Uterus (tissue), 4 donors: ENCODE data around the gene S100A4. TPM values are rescaled to one million over a fixed set of nuclear protein-coding genes. Genes with fewer than 3 reads are reported as not detected.

Experiments used
- DNase-seq, 2 donors: peaks; one replicate each; pipeline ENCODE4 v3.0.0-alpha.2; 2019 to 2020
- H3K27ac ChIP-seq, 2 donors: fragments of 200-600 bp; sonication (generic); 1 replicate in 1 of 2; 2 replicates in 1 of 2; pipeline ENCODE4 v1.5.1; 2016 to 2018
- H3K27me3 ChIP-seq, 2 donors: fragments of 200-600 bp; sonication (generic); one replicate each; pipeline ENCODE4 v1.5.1; 2018 to 2019; ENCODE audit warnings: control low read depth in 1 of 2
- H3K36me3 ChIP-seq, 2 donors: fragments of 200-600 bp; sonication (generic); one replicate each; pipeline ENCODE4 v1.5.1; 2019; ENCODE audit warnings: control low read depth in 1 of 2
- H3K4me1 ChIP-seq, 2 donors: fragments of 200-600 bp; sonication (generic); one replicate each; pipeline ENCODE4 v1.5.1; 2018 to 2019; ENCODE audit warnings: control low read depth in 1 of 2
- H3K4me3 ChIP-seq, 2 donors: fragments of 200-600 bp; sonication (generic); 1 replicate in 1 of 2; 2 replicates in 1 of 2; pipeline ENCODE4 v1.5.1; 2018 to 2019; ENCODE audit warnings: mild to moderate bottlenecking in 1 of 2
- H3K9me3 ChIP-seq, 2 donors: fragments of 200-600 bp; sonication (generic); one replicate each; pipeline ENCODE4 v1.5.1; 2019; ENCODE audit warnings: control low read depth in 1 of 2
- POLR2A ChIP-seq, 2 donors: fragments of 450-650 bp; IDR thresholded peaks; one replicate each; pipeline ENCODE4 v1.6.1; 2016; ENCODE audit warnings: antibody characterized with exemption in 2 of 2, mild to moderate bottlenecking in 1 of 2, moderate library complexity in 1 of 2
- intact Hi-C: fragments of 100-400 bp; cut with DNase I; formaldehyde crosslinking; loops from one replicate; pipeline ENCODE4 v1.15.1; 2023; ENCODE audit warnings: low total_unique reads
- total RNA-seq, 4 donors: library from RNA; depleted of rRNA in 3 of 4; stranded (reverse); fragments of >200 nt in 3 of 4; gene quantifications; one replicate each; pipeline versions ENCODE4 v1.1.0 to v1.2.4, GENCODE V29; 2014 to 2023
- TF ChIP-seq, protein P1 (sequence below), 4 experiments: fragments of 200-600 bp in 2 of 4; fragments of 450-650 bp in 2 of 4; sonication (generic) in 2 of 4; IDR thresholded peaks; one replicate each; pipeline ENCODE4 v1.5.1; 2016 to 2019; ENCODE audit warnings: antibody characterized with exemption in 4 of 4, mild to moderate bottlenecking in 2 of 4, moderate library complexity in 1 of 4
- donor health status: DM: yes; HTN: yes; CAD: no.

The S100A4 gene
- total RNA-seq, 4 donors from 2014 or later, result 58.9 to 226 (median 155) TPM

GRCh38 chr1:153550827-153551500 lies 5.4 kb upstream of the S100A4 start:
- intact Hi-C loops, result no loop called here
- peaks cover 0 to 25% of the 10 kb centered on the region in 2 donors for H3K4me1 ChIP-seq
- no peak overlapping the region for H3K27ac ChIP-seq
- DNase-seq, result peak in 1 of 2 donors; percentile 12
- TF ChIP-seq POLR2A (IDR thresholded peaks at IDR 0.05), result no peak
- TF ChIP-seq, protein P1, sequence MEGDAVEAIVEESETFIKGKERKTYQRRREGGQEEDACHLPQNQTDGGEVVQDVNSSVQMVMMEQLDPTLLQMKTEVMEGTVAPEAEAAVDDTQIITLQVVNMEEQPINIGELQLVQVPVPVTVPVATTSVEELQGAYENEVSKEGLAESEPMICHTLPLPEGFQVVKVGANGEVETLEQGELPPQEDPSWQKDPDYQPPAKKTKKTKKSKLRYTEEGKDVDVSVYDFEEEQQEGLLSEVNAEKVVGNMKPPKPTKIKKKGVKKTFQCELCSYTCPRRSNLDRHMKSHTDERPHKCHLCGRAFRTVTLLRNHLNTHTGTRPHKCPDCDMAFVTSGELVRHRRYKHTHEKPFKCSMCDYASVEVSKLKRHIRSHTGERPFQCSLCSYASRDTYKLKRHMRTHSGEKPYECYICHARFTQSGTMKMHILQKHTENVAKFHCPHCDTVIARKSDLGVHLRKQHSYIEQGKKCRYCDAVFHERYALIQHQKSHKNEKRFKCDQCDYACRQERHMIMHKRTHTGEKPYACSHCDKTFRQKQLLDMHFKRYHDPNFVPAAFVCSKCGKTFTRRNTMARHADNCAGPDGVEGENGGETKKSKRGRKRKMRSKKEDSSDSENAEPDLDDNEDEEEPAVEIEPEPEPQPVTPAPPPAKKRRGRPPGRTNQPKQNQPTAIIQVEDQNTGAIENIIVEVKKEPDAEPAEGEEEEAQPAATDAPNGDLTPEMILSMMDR (IDR thresholded peaks at IDR 0.05), result no peak
- H3K4me3 ChIP-seq, result no peak overlapping the region
- H3K27me3 ChIP-seq, result no peaks in the 10 kb centered on the region
- no peaks in the 10 kb centered on the region for H3K36me3 ChIP-seq
- H3K9me3 ChIP-seq, result no peaks in the 10 kb centered on the region

DNA sequence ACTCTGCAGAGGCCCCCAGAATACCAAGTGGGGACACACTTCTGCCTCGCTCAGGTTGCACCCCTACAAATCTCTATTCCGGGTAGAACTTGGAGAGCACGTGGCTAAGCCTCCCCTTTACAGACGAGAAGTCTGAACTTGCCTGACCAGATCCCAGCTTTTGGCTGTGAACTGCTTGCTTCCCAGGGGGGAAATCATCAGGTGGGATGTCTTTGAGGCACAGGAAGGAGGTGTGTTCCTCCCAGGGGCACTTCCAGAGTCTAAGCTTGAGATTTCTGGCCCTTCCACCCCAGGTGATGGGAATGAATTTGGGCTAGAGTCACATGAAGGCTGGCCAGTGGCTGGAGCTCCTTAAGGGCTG lies 4.8 kb upstream of the S100A4 start:
- no peaks in the 10 kb centered on the region for H3K9me3 ChIP-seq
- intact Hi-C loops, result no loop called here
- no peak for DNase-seq
- H3K4me3 ChIP-seq, result no peak overlapping the region
- TF ChIP-seq POLR2A (IDR thresholded peaks at IDR 0.05), result no peak
- TF ChIP-seq, protein P1 (IDR thresholded peaks at IDR 0.05), result no peak
- no peaks in the 10 kb centered on the region for H3K27me3 ChIP-seq
- H3K27ac ChIP-seq, result peak overlapping the region; percentile 53 to 94
- H3K36me3 ChIP-seq, result no peaks in the 10 kb centered on the region
- peaks cover 5 to 28% of the 10 kb centered on the region in 2 donors for H3K4me1 ChIP-seq

- no peaks in the 10 kb centered on the region for H3K27me3 ChIP-seq
- peak overlapping the region; percentile 53 to 94 for H3K27ac ChIP-seq
- no peaks in the 10 kb centered on the region for H3K36me3 ChIP-seq
- H3K4me1 ChIP-seq, result peaks cover 5 to 31% of the 10 kb centered on the region in 2 donors
- TF ChIP-seq, protein P1 (IDR thresholded peaks at IDR 0.05), result no peak
- TF ChIP-seq POLR2A (IDR thresholded peaks at IDR 0.05), result no peak
- intact Hi-C loops, result no loop called here
- H3K9me3 ChIP-seq, result no peaks in the 10 kb centered on the region
- DNase-seq, result peak in 1 of 2 donors; percentile 18
- H3K4me3 ChIP-seq, result no peak overlapping the region
These were observed 4.3 kb upstream of the S100A4 start for GRCh38 chr1:153549741-153550397.

GRCh38 chr1:153548722-153549688 lies 3.4 kb upstream of the S100A4 start, which contains the start of gene S100A3:
Gene S100A3, minus strand, starts transcription at chr1:153549258. Its CDS starts 773 bp downstream, at chr1:153548485.
- TF ChIP-seq, protein P1 (IDR thresholded peaks at IDR 0.05), result peak in 2 of 4 experiments; percentile 10 to 11
- no peak for TF ChIP-seq POLR2A (IDR thresholded peaks at IDR 0.05)
- no peaks in the 10 kb centered on the region for H3K9me3 ChIP-seq
- intact Hi-C loops, result no loop called here
- no peak within 1 kb of the TSS for H3K4me3 ChIP-seq
- H3K27ac ChIP-seq, result peak within 1 kb of the TSS; percentile 53 to 94
- peak; percentile 81 to 82 for DNase-seq
- no peaks in the 10 kb centered on the region for H3K36me3 ChIP-seq
- H3K27me3 ChIP-seq, result no peaks in the 10 kb centered on the region
- H3K4me1 ChIP-seq, result peaks cover 7 to 31% of the 10 kb centered on the region in 2 donors
